Loucy (cell line): Measurements from ENCODE around the gene PAK4.

Source experiments
- H2AFZ ChIP-seq: fragments of 200-600 bp; sonication (generic); 2 replicates; pipeline ENCODE4 v1.6.0; 2016; ENCODE audit warnings: antibody characterized with exemption, mild to moderate bottlenecking, low read length, moderate library complexity
- H3F3A ChIP-seq: fragments of 200-600 bp; 2 replicates; pipeline ENCODE4 v1.6.0; 2016; ENCODE audit warnings: antibody characterized with exemption, low read depth, mild to moderate bottlenecking
- H3K27me3 ChIP-seq: fragments of 200-600 bp; sonication (generic); 2 replicates; pipeline ENCODE4 v1.6.1; 2014; ENCODE audit warnings: low read length, mild to moderate bottlenecking; ENCODE audit not compliant: insufficient read depth, poor library complexity, severe bottlenecking
- H3K36me3 ChIP-seq: fragments of 200-600 bp; sonication (generic); 2 replicates; pipeline ENCODE4 v1.6.1; 2016; ENCODE audit warnings: low read length; ENCODE audit not compliant: insufficient read depth
- H3K4me1 ChIP-seq: fragments of 200-600 bp; sonication (generic); 2 replicates; pipeline ENCODE4 v1.5.1; 2014; ENCODE audit warnings: low read length, mild to moderate bottlenecking; ENCODE audit not compliant: insufficient read depth, poor library complexity, severe bottlenecking
- H3K4me2 ChIP-seq: fragments of 200-600 bp; sonication (generic); 2 replicates; pipeline ENCODE4 v1.6.0; 2014; ENCODE audit warnings: antibody characterized with exemption, low read length, low read depth, mild to moderate bottlenecking; ENCODE audit not compliant: poor library complexity, severe bottlenecking
- H3K4me3 ChIP-seq: fragments of 200-600 bp; sonication (generic); 2 replicates; pipeline ENCODE4 v1.5.1; 2014; ENCODE audit warnings: low read length, mild to moderate bottlenecking, mixed read lengths; ENCODE audit not compliant: poor library complexity, severe bottlenecking
- H3K79me2 ChIP-seq: fragments of 200-600 bp; sonication (generic); 2 replicates; pipeline ENCODE4 v1.6.1; 2014; ENCODE audit warnings: low read length; ENCODE audit not compliant: insufficient read depth
- H3K9ac ChIP-seq: fragments of 200-600 bp; sonication (generic); 2 replicates; pipeline ENCODE4 v1.6.0; 2014; ENCODE audit warnings: mild to moderate bottlenecking, low read depth, low read length, moderate library complexity; ENCODE audit not compliant: poor library complexity, severe bottlenecking
- H3K9me2 ChIP-seq: fragments of 200-600 bp; sonication (generic); replicated peaks from 2 replicates; pipeline ENCODE4 v1.6.1; 2016; ENCODE audit warnings: low read depth, low read length, mixed read lengths
- H3K9me3 ChIP-seq: fragments of 200-600 bp; sonication (generic); 2 replicates; pipeline ENCODE4 v1.6.1; 2014; ENCODE audit warnings: mild to moderate bottlenecking, antibody characterized with exemption, low read length, low read depth; ENCODE audit not compliant: insufficient read depth
- H4K20me1 ChIP-seq: fragments of 200-600 bp; sonication (generic); 2 replicates; pipeline ENCODE4 v1.6.0; 2014; ENCODE audit warnings: antibody characterized with exemption, low read length, mild to moderate bottlenecking; ENCODE audit not compliant: insufficient read depth, poor library complexity, severe bottlenecking
- CTCF ChIP-seq: fragments of 200-600 bp; sonication (generic); conservative IDR thresholded peaks from 2 replicates; pipeline ENCODE4 v1.5.1; 2014; ENCODE audit warnings: mild to moderate bottlenecking, antibody characterized with exemption, low read length
- EZH2phosphoT487 ChIP-seq: fragments of 200-600 bp; IDR thresholded peaks from 2 replicates; pipeline ENCODE4 v1.6.1; 2018; ENCODE audit warnings: antibody characterized with exemption, mild to moderate bottlenecking, moderate library complexity, borderline replicate concordance

Gene PAK4

GRCh38 chr19:39194832-39195542, 69.4 kb downstream of the PAK4 start:
- Histone ChIP-seq H3K36me3 (no peaks in the 10 kb centered on the region), H3K27me3 (no peaks in the 10 kb centered on the region), H3F3A (no peaks in the 10 kb centered on the region), H3K9me2 (no peaks in the 10 kb centered on the region), H3K4me3 (no peak overlapping the region), H2AFZ (peak overlapping the region; percentile 66; the same call in 1 of the 2 replicates), H3K4me2 (peak overlapping the region; percentile 18), H3K9ac (no peak overlapping the region), H3K4me1 (peaks cover 5% of the 10 kb centered on the region), H4K20me1 (no peaks in the 10 kb centered on the region), H3K79me2 (no peaks in the 10 kb centered on the region), H3K9me3 (no peaks in the 10 kb centered on the region)
- TF ChIP-seq CTCF, result no peak
- no peak for TF ChIP-seq EZH2phosphoT487

- H3F3A ChIP-seq, result no peaks in the 10 kb centered on the region
- no peak for TF ChIP-seq EZH2phosphoT487
- no peaks in the 10 kb centered on the region for H4K20me1 ChIP-seq
- H3K4me1 ChIP-seq, result peaks cover 5% of the 10 kb centered on the region
- H2AFZ ChIP-seq, result no peak overlapping the region; the same call in 1 of the 2 replicates
- no peak overlapping the region for H3K4me3 ChIP-seq
- H3K9me2 ChIP-seq, result no peaks in the 10 kb centered on the region
- no peaks in the 10 kb centered on the region for H3K9me3 ChIP-seq
- H3K4me2 ChIP-seq, result peak overlapping the region; percentile 18
- no peak overlapping the region for H3K9ac ChIP-seq
- no peaks in the 10 kb centered on the region for H3K79me2 ChIP-seq
- H3K36me3 ChIP-seq, result no peaks in the 10 kb centered on the region
- no peaks in the 10 kb centered on the region for H3K27me3 ChIP-seq
These were observed 70.2 kb downstream of the PAK4 start for GRCh38 chr19:39195755-39196154.

DNA sequence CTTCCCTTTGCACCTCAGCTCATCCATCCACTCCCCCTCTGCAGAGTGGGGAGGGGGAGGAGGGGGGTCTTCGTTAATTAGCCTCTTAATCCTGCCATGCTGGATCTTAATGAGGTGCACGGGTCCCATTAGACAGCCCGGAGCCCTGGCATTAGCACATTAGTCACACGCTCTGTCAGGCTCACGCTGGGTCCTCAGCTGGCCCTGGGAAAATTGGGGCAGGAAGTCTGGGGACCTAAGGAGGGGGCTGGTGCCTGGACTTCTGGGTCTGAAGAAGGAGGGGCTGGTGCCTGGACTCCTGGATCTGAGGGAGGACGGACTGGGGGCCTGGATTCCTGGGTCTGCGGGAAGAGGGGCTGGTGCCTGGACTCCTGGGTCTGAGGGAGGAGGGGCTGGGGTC, 70.7 kb downstream of the PAK4 start:
- Histone ChIP-seq H3K9me3 (no peaks in the 10 kb centered on the region), H4K20me1 (no peaks in the 10 kb centered on the region), H3K27me3 (no peaks in the 10 kb centered on the region), H2AFZ (no peak overlapping the region), H3K4me1 (peaks cover 5% of the 10 kb centered on the region), H3K9me2 (no peaks in the 10 kb centered on the region), H3K9ac (no peak overlapping the region), H3K4me2 (no peak overlapping the region), H3K4me3 (no peak overlapping the region), H3K36me3 (no peaks in the 10 kb centered on the region), H3F3A (no peaks in the 10 kb centered on the region), H3K79me2 (no peaks in the 10 kb centered on the region)
- TF ChIP-seq CTCF (no peak), EZH2phosphoT487 (no peak)
